HEK293 (cell line): ENCODE measurements around the gene METTL16.

Experiments used
- CTCF ChIP-seq: fragments of 450-650 bp; formaldehyde crosslinking; IDR thresholded peaks from 2 replicates; pipeline ENCODE4 v1.5.1; 2016; ENCODE audit warnings: missing biosample characterization, missing genetic modification characterization
- RBAK ChIP-seq: fragments of 450-650 bp; formaldehyde crosslinking; IDR thresholded peaks from 2 replicates; pipeline ENCODE4 v1.5.1; 2016; ENCODE audit warnings: missing biosample characterization, missing genetic modification characterization
- ZBTB7A ChIP-seq: fragments of 450-650 bp; formaldehyde crosslinking; IDR thresholded peaks from 2 replicates; pipeline ENCODE4 v1.5.1; 2016; ENCODE audit warnings: low read depth, missing biosample characterization, missing genetic modification characterization
- ZEB2 ChIP-seq: fragments of 450-650 bp; formaldehyde crosslinking; IDR thresholded peaks from 2 replicates; pipeline ENCODE4 v1.5.1; 2016; ENCODE audit warnings: missing biosample characterization, missing genetic modification characterization
- ZNF121 ChIP-seq: fragments of 450-650 bp; formaldehyde crosslinking; IDR thresholded peaks from 2 replicates; pipeline ENCODE4 v1.5.1; 2016; ENCODE audit warnings: missing biosample characterization, missing genetic modification characterization
- ZNF140 ChIP-seq: fragments of 450-650 bp; formaldehyde crosslinking; IDR thresholded peaks from 2 replicates; pipeline ENCODE4 v1.5.1; 2016; ENCODE audit warnings: missing biosample characterization, missing genetic modification characterization
- ZNF184 ChIP-seq: fragments of 450-650 bp; IDR thresholded peaks from 2 replicates; pipeline ENCODE4 v1.5.1; 2018; ENCODE audit warnings: missing biosample characterization, mild to moderate bottlenecking, missing genetic modification characterization
- ZNF239 ChIP-seq: fragments of 450-650 bp; formaldehyde crosslinking; IDR thresholded peaks from 2 replicates; pipeline ENCODE4 v1.5.1; 2016; ENCODE audit warnings: missing biosample characterization, missing genetic modification characterization
- ZNF335 ChIP-seq: fragments of 450-650 bp; formaldehyde crosslinking; conservative IDR thresholded peaks from 2 replicates; pipeline ENCODE4 v1.5.1; 2016; ENCODE audit warnings: missing biosample characterization, missing genetic modification characterization
- ZNF600 ChIP-seq: fragments of 450-650 bp; formaldehyde crosslinking; IDR thresholded peaks from 2 replicates; pipeline ENCODE4 v1.5.1; 2016; ENCODE audit warnings: missing biosample characterization, missing genetic modification characterization
- TF ChIP-seq, protein P1 (sequence below): fragments of 450-650 bp; formaldehyde crosslinking; IDR thresholded peaks from 2 replicates; pipeline ENCODE4 v1.5.1; 2017; ENCODE audit warnings: missing biosample characterization, missing genetic modification characterization

GRCh38 chr17:2466931-2467330 is 44.8 kb downstream of the METTL16 start:
- TF ChIP-seq, protein P1, sequence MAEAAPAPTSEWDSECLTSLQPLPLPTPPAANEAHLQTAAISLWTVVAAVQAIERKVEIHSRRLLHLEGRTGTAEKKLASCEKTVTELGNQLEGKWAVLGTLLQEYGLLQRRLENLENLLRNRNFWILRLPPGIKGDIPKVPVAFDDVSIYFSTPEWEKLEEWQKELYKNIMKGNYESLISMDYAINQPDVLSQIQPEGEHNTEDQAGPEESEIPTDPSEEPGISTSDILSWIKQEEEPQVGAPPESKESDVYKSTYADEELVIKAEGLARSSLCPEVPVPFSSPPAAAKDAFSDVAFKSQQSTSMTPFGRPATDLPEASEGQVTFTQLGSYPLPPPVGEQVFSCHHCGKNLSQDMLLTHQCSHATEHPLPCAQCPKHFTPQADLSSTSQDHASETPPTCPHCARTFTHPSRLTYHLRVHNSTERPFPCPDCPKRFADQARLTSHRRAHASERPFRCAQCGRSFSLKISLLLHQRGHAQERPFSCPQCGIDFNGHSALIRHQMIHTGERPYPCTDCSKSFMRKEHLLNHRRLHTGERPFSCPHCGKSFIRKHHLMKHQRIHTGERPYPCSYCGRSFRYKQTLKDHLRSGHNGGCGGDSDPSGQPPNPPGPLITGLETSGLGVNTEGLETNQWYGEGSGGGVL (tag by site-specific recombination) = no peak
- no peak for TF ChIP-seq ZBTB7A (tag by site-specific recombination)
- no peak for TF ChIP-seq ZNF335
- TF ChIP-seq ZNF239 (tag by site-specific recombination) = no peak
- no peak for TF ChIP-seq RBAK (tag by site-specific recombination)
- TF ChIP-seq CTCF (tag by site-specific recombination) = no peak
- TF ChIP-seq ZNF184 (tag by site-specific recombination) = no peak
- no peak for TF ChIP-seq ZNF121
- TF ChIP-seq ZNF140 (tag by site-specific recombination) = no peak
- no peak for TF ChIP-seq ZEB2 (tag by site-specific recombination)
- no peak for TF ChIP-seq ZNF600
